Fibroblast of lung (primary cell): ENCODE data around the gene SLC6A20. TPM values are rescaled to one million over a fixed set of nuclear protein-coding genes. Genes with fewer than 3 reads are reported as not detected.

Experiments used
- DNase-seq, 2 donors: peaks; one replicate each; pipeline versions ENCODE4 v3.0.0 to v3.0.0-alpha.2; 2010; ENCODE audit warnings: low read depth in 2 of 2
- H2AFZ ChIP-seq: 2 replicates; pipeline ENCODE4 v1.5.1; 2012; ENCODE audit warnings: low read length, control low read depth, inconsistent platforms
- H3K27ac ChIP-seq: 2 replicates; pipeline ENCODE4 v1.5.1; 2011; ENCODE audit warnings: low read length, control low read depth; ENCODE audit not compliant: insufficient read depth
- H3K27me3 ChIP-seq: 2 replicates; pipeline ENCODE4 v1.5.1; 2011; ENCODE audit warnings: mild to moderate bottlenecking, low read length; ENCODE audit not compliant: control insufficient read depth, insufficient read depth
- H3K36me3 ChIP-seq: 2 replicates; pipeline ENCODE4 v1.5.1; 2011; ENCODE audit warnings: low read length; ENCODE audit not compliant: control insufficient read depth, insufficient read depth
- H3K4me1 ChIP-seq: 2 replicates; pipeline ENCODE4 v1.5.1; 2011; ENCODE audit warnings: low read length; ENCODE audit not compliant: control insufficient read depth, insufficient read depth; ENCODE audit errors: extremely low read depth
- H3K4me2 ChIP-seq: 2 replicates; pipeline ENCODE4 v1.5.1; 2011; ENCODE audit warnings: low read length, control low read depth; ENCODE audit not compliant: insufficient read depth; ENCODE audit errors: extremely low read depth
- H3K4me3 ChIP-seq, 4 experiments: fragments of 200-600 bp in 1 of 4; sonication (generic) in 1 of 4; replicated peaks in 1 of 4; 2 replicates each; pipeline ENCODE4 v1.5.1; 2011 to 2016; ENCODE audit warnings: low read length in 4 of 4, low read depth in 3 of 4, mild to moderate bottlenecking in 3 of 4, control low read depth in 2 of 4, inconsistent platforms in 1 of 4, mixed read lengths in 1 of 4; ENCODE audit not compliant: insufficient read depth in 1 of 4; ENCODE audit errors: control extremely low read depth in 1 of 4
- H3K79me2 ChIP-seq: 2 replicates; pipeline ENCODE4 v1.5.1; 2012; ENCODE audit warnings: mild to moderate bottlenecking, low read length, inconsistent platforms; ENCODE audit not compliant: control insufficient read depth, insufficient read depth
- H3K9ac ChIP-seq: 2 replicates; pipeline ENCODE4 v1.5.1; 2011; ENCODE audit warnings: mild to moderate bottlenecking, low read length, control low read depth; ENCODE audit not compliant: insufficient read depth
- H3K9me3 ChIP-seq: 2 replicates; pipeline ENCODE4 v1.5.1; 2012; ENCODE audit warnings: low read depth, low read length; ENCODE audit not compliant: control insufficient read depth, insufficient read depth
- H4K20me1 ChIP-seq: 2 replicates; pipeline ENCODE4 v1.5.1; 2011; ENCODE audit warnings: low read length; ENCODE audit not compliant: control insufficient read depth, insufficient read depth; ENCODE audit errors: extremely low read depth
- EZH2 ChIP-seq: IDR thresholded peaks from 2 replicates; pipeline ENCODE4 v1.5.1; 2012; ENCODE audit warnings: low read length, control low read depth, mild to moderate bottlenecking; ENCODE audit errors: missing control alignments
- polyA plus RNA-seq, 2 donors: library from polyadenylated mRNA; depleted of rRNA in 1 of 2; stranded (reverse) in 1 of 2; unstranded in 1 of 2; fragments of >200 nt; gene quantifications; 2 replicates each; pipeline ENCODE4 v1.2.1, GENCODE V29; 2011 to 2012; ENCODE audit warnings: missing spikeins in 1 of 2
- total RNA-seq: library from RNA; depleted of rRNA; stranded (reverse); fragments of >200 nt; gene quantifications from 2 replicates; pipeline ENCODE4 v1.2.1, GENCODE V29; 2014
- TF ChIP-seq, protein P1 (sequence below), 2 donors: IDR thresholded peaks in 1 of 2; conservative IDR thresholded peaks in 1 of 2; 1 replicate in 1 of 2; 2 replicates in 1 of 2; pipeline ENCODE4 v1.5.1; 2011 to 2012; ENCODE audit warnings: low read length in 2 of 2, control low read depth in 1 of 2, inconsistent platforms in 1 of 2, low read depth in 1 of 2, mild to moderate bottlenecking in 1 of 2

SLC6A20 gene
- total and polyA plus RNA-seq, 2 donors (not counting 1 experiment from before 2014, with no cell fraction given) = not detected

DNA sequence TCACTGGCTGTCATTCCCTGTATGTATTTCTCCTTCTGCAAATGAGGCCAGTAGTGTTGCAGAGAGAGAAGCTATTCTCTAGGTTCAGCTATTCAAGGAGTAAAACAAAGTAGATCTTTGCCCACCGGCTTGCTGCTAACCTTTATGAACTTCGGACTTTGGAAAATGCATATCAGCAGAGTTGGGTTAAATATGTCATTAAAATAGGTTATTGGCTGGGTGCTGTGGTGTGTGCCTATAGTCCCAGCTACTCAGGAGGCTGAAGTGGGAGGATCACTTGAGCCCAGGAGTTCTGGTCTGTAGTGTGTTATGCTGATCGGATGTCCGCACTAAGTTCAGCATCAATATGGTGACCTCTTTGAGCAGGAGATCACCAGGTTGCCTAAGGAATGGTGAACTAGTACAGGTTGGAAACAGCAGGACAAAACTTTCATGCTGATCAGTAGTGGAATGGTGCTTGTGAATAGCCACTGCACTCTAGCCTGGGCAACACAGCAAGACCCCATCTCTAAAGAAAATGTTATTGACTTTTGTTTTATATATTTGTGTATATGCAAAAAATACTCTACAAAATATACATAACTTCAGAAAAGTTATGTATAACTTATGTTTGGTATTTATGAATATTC, 53.8 kb downstream of the SLC6A20 start:
- Histone ChIP-seq H3K79me2 (no peaks in the 10 kb centered on the region), H3K27ac (no peak overlapping the region), H4K20me1 (no peaks in the 10 kb centered on the region), H3K36me3 (peaks cover 11% of the 10 kb centered on the region), H3K27me3 (no peaks in the 10 kb centered on the region), H3K4me3 (no peak overlapping the region), H3K9me3 (no peaks in the 10 kb centered on the region), H3K4me2 (no peak overlapping the region), H2AFZ (no peak overlapping the region), H3K4me1 (no peaks in the 10 kb centered on the region), H3K9ac (no peak overlapping the region)
- DNase-seq = no peak
- no peak for TF ChIP-seq EZH2
- TF ChIP-seq, protein P1, sequence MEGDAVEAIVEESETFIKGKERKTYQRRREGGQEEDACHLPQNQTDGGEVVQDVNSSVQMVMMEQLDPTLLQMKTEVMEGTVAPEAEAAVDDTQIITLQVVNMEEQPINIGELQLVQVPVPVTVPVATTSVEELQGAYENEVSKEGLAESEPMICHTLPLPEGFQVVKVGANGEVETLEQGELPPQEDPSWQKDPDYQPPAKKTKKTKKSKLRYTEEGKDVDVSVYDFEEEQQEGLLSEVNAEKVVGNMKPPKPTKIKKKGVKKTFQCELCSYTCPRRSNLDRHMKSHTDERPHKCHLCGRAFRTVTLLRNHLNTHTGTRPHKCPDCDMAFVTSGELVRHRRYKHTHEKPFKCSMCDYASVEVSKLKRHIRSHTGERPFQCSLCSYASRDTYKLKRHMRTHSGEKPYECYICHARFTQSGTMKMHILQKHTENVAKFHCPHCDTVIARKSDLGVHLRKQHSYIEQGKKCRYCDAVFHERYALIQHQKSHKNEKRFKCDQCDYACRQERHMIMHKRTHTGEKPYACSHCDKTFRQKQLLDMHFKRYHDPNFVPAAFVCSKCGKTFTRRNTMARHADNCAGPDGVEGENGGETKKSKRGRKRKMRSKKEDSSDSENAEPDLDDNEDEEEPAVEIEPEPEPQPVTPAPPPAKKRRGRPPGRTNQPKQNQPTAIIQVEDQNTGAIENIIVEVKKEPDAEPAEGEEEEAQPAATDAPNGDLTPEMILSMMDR (conservative IDR thresholded peaks at IDR 0.05 in 1 of 2, IDR thresholded peaks at IDR 0.05 in 1 of 2; ENCODE audit: low read depth in 1 of 2, low read length in 2 of 2) = no peak

DNA sequence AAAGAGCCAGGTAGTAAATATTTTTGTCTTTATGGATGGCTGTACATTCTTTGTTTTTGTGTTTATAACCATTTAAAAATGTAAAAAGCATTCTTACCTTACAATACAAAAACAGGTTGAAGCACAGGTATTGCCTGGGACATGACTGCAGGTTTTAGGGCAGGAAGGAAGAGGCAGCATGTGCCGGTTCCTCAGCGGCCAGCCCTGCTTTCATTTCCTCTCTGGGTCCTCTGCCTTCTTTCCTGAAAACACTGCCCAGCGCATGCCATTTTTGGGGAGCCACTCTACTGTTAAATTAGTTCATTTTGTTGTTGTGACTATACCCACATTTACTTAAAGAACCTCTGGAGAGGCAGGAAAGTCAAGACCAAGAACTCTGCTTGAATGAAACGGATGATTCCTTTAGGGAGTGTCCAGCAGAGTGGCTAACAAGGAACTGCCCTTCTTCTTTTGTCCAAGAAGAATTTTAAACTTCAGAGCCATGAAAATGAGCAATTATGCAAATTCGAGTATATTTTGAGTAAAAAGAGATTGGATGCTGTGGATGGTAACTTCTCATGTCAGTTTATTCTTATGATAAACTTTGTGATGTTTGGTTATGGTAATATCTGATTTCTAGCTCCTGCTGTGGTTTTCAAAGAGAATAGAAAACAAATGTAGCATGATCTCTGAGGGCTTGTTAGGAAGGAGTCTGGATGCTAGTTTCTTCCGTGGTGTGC, 54.4 kb downstream of the SLC6A20 start:
- H3K9ac ChIP-seq = no peak overlapping the region
- H4K20me1 ChIP-seq = no peaks in the 10 kb centered on the region
- no peak overlapping the region for H2AFZ ChIP-seq
- H3K27me3 ChIP-seq = no peaks in the 10 kb centered on the region
- no peaks in the 10 kb centered on the region for H3K9me3 ChIP-seq
- H3K4me1 ChIP-seq = no peaks in the 10 kb centered on the region
- no peak overlapping the region for H3K27ac ChIP-seq
- H3K36me3 ChIP-seq = peaks cover 8% of the 10 kb centered on the region
- no peak for DNase-seq
- no peak overlapping the region for H3K4me2 ChIP-seq
- no peak for TF ChIP-seq EZH2
- TF ChIP-seq, protein P1 (conservative IDR thresholded peaks at IDR 0.05 in 1 of 2, IDR thresholded peaks at IDR 0.05 in 1 of 2; ENCODE audit: low read depth in 1 of 2, low read length in 2 of 2) = no peak
- no peak overlapping the region for H3K4me3 ChIP-seq
- no peaks in the 10 kb centered on the region for H3K79me2 ChIP-seq

DNA sequence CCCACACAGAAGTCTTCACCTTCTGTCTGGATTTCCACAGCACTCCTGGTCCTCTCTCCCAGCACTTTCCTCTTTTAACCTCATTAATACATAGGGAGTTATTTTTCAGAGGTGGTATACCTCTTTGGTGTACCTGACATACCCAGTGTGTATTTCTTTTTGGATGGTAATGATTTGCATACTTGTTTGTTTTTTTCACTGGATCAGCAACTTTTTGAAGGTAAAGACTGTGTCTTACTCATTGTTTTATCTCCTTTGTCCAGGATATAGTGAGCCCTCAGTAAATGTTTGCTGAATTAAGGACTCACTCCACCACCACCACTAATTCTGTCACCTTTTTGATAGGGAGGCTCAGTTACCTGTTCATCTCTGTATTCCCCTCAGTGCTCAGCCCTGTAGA, 55.1 kb downstream of the SLC6A20 start:
- Histone ChIP-seq H3K9ac (no peak overlapping the region), H3K4me3 (no peak overlapping the region), H3K27ac (no peak overlapping the region), H3K79me2 (no peaks in the 10 kb centered on the region), H3K4me1 (no peaks in the 10 kb centered on the region), H3K27me3 (no peaks in the 10 kb centered on the region), H4K20me1 (no peaks in the 10 kb centered on the region), H3K9me3 (no peaks in the 10 kb centered on the region), H3K4me2 (no peak overlapping the region), H2AFZ (no peak overlapping the region), H3K36me3 (peaks cover 8% of the 10 kb centered on the region)
- DNase-seq = no peak
- TF ChIP-seq, protein P1 (conservative IDR thresholded peaks at IDR 0.05 in 1 of 2, IDR thresholded peaks at IDR 0.05 in 1 of 2; ENCODE audit: low read depth in 1 of 2, low read length in 2 of 2) = no peak
- TF ChIP-seq EZH2 = no peak
